Hepatocyte (in vitro differentiated cells): ENCODE results near the gene ALOX15. TPM values are rescaled to one million over a fixed set of nuclear protein-coding genes. Genes with fewer than 3 reads are reported as not detected.

Source experiments
- DNase-seq: peaks from one replicate; pipeline ENCODE4 v3.0.0-alpha.2; 2016; ENCODE audit warnings: low spot score
- H2AFZ ChIP-seq: fragments of 200-600 bp; sonication (generic); 2 replicates; pipeline ENCODE4 v1.6.0; 2016; ENCODE audit warnings: antibody characterized with exemption, mild to moderate bottlenecking
- H3K27ac ChIP-seq: fragments of 200-600 bp; sonication (generic); 2 replicates; pipeline ENCODE4 v1.5.1; 2016; ENCODE audit warnings: mild to moderate bottlenecking
- H3K27me3 ChIP-seq: fragments of 200-600 bp; sonication (generic); 2 replicates; pipeline ENCODE4 v1.6.1; 2016
- H3K36me3 ChIP-seq: fragments of 200-600 bp; sonication (generic); replicated peaks from 2 replicates; pipeline ENCODE4 v1.5.1; 2016; ENCODE audit warnings: low read depth; ENCODE audit not compliant: insufficient read depth
- H3K4me1 ChIP-seq: fragments of 200-600 bp; sonication (generic); 2 replicates; pipeline ENCODE4 v1.5.1; 2016; ENCODE audit warnings: mild to moderate bottlenecking, moderate library complexity; ENCODE audit not compliant: insufficient read depth
- H3K4me2 ChIP-seq: fragments of 200-600 bp; sonication (generic); 2 replicates; pipeline ENCODE4 v1.6.0; 2016
- H3K4me3 ChIP-seq: fragments of 200-600 bp; sonication (generic); 2 replicates; pipeline ENCODE4 v1.5.1; 2016; ENCODE audit warnings: mild to moderate bottlenecking
- H3K79me2 ChIP-seq: fragments of 200-600 bp; sonication (generic); 2 replicates; pipeline ENCODE4 v1.6.0; 2017; ENCODE audit warnings: mild to moderate bottlenecking
- H3K9me2 ChIP-seq: fragments of 200-600 bp; sonication (generic); replicated peaks from 2 replicates; pipeline ENCODE4 v1.6.0; 2017; ENCODE audit warnings: mild to moderate bottlenecking; ENCODE audit not compliant: insufficient read depth
- H3K9me3 ChIP-seq: fragments of 200-600 bp; sonication (generic); 2 replicates; pipeline ENCODE4 v1.5.1; 2016; ENCODE audit warnings: low read depth, mild to moderate bottlenecking
- H4K20me1 ChIP-seq: fragments of 200-600 bp; sonication (generic); 2 replicates; pipeline ENCODE4 v1.6.0; 2016; ENCODE audit warnings: mild to moderate bottlenecking; ENCODE audit not compliant: insufficient read depth, poor library complexity, severe bottlenecking
- EZH2 ChIP-seq: fragments of 200-600 bp; sonication (generic); IDR thresholded peaks from 2 replicates; pipeline ENCODE4 v1.6.1; 2016; ENCODE audit warnings: antibody characterized with exemption, mild to moderate bottlenecking, borderline replicate concordance
- EZH2phosphoT487 ChIP-seq: fragments of 200-600 bp; sonication (generic); IDR thresholded peaks from one replicate; pipeline ENCODE4 v1.6.1; 2018; ENCODE audit warnings: antibody characterized with exemption, mild to moderate bottlenecking, low read depth, moderate library complexity; ENCODE audit not compliant: unreplicated experiment, severe bottlenecking
- WGBS: methylation state at CpG from one replicate; pipeline ENCODE4 v1.1.6; 2016; ENCODE audit warnings: low lambda C conversion rate; ENCODE audit errors: missing lambda C conversion rate; 5-methylcytosine and 5-hydroxymethylcytosine counted together
- polyA plus RNA-seq: library from polyadenylated mRNA; unstranded; fragments of >200 nt; fragmentation: Nextera tagmentation; extraction: Ambion mirVana; gene quantifications from 2 replicates; pipeline ENCODE4 v1.2.1, GENCODE V29; 2016
- total RNA-seq: library from RNA; depleted of rRNA; stranded (reverse); fragments of >200 nt; gene quantifications from 2 replicates; pipeline ENCODE4 v1.2.3, GENCODE V29; 2014
- TF ChIP-seq, protein P1 (sequence below): fragments of 200-600 bp; sonication (generic); IDR thresholded peaks from 2 replicates; pipeline ENCODE4 v1.5.1; 2016; ENCODE audit warnings: antibody characterized with exemption, mild to moderate bottlenecking; ENCODE audit not compliant: poor library complexity

The ALOX15 gene
- total and polyA plus RNA-seq, 2 experiments from 2014 or later: 2.1 to 5.5 TPM

DNA sequence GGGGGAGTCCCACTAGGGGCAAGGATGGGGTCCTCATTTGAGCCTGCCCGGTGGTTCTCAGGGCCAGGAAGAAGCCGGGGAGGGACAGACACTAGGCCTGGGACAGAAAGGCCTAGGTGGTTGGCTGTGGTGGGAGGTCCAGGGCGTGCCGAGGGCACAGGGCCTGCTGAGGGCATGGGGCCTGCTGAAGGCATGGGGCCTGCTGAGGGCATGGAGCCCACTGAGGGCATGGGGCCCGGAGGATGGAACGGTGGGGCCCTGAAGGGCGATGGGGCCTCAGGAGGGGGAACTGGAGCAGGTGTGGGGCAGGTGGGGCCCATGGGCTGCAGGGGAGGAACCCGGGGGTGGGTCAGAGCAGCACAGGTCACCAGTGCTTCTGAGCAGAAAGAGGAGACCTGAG is 31.3 kb upstream of the ALOX15 start:
- H3K79me2 ChIP-seq: no peaks in the 10 kb centered on the region
- no peak for DNase-seq
- no peaks in the 10 kb centered on the region for H4K20me1 ChIP-seq
- no peaks in the 10 kb centered on the region for H3K36me3 ChIP-seq
- H3K9me3 ChIP-seq: no peaks in the 10 kb centered on the region
- no peak overlapping the region for H3K4me2 ChIP-seq
- H3K27me3 ChIP-seq: no peaks in the 10 kb centered on the region
- no peak overlapping the region for H2AFZ ChIP-seq
- H3K4me3 ChIP-seq: no peak overlapping the region
- H3K4me1 ChIP-seq: no peaks in the 10 kb centered on the region
- H3K9me2 ChIP-seq: no peaks in the 10 kb centered on the region
- H3K27ac ChIP-seq: no peak overlapping the region
- WGBS: 98% methylated on average over 7 of the region's 8 CpGs
- no peak for TF ChIP-seq EZH2phosphoT487
- TF ChIP-seq, protein P1, sequence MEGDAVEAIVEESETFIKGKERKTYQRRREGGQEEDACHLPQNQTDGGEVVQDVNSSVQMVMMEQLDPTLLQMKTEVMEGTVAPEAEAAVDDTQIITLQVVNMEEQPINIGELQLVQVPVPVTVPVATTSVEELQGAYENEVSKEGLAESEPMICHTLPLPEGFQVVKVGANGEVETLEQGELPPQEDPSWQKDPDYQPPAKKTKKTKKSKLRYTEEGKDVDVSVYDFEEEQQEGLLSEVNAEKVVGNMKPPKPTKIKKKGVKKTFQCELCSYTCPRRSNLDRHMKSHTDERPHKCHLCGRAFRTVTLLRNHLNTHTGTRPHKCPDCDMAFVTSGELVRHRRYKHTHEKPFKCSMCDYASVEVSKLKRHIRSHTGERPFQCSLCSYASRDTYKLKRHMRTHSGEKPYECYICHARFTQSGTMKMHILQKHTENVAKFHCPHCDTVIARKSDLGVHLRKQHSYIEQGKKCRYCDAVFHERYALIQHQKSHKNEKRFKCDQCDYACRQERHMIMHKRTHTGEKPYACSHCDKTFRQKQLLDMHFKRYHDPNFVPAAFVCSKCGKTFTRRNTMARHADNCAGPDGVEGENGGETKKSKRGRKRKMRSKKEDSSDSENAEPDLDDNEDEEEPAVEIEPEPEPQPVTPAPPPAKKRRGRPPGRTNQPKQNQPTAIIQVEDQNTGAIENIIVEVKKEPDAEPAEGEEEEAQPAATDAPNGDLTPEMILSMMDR: no peak
- no peak for TF ChIP-seq EZH2

- no peak overlapping the region for H2AFZ ChIP-seq
- WGBS: 95% methylated on average over 8 of the region's 9 CpGs
- no peak overlapping the region for H3K4me3 ChIP-seq
- no peaks in the 10 kb centered on the region for H4K20me1 ChIP-seq
- no peak for DNase-seq
- no peaks in the 10 kb centered on the region for H3K79me2 ChIP-seq
- no peaks in the 10 kb centered on the region for H3K36me3 ChIP-seq
- H3K4me1 ChIP-seq: no peaks in the 10 kb centered on the region
- TF ChIP-seq EZH2: no peak
- TF ChIP-seq, protein P1: no peak
- no peak for TF ChIP-seq EZH2phosphoT487
- H3K9me2 ChIP-seq: no peaks in the 10 kb centered on the region
- H3K27me3 ChIP-seq: no peaks in the 10 kb centered on the region
- no peak overlapping the region for H3K4me2 ChIP-seq
- no peak overlapping the region for H3K27ac ChIP-seq
- H3K9me3 ChIP-seq: no peaks in the 10 kb centered on the region
Observed at GRCh38 chr17:4672055-4672630, 30.7 kb upstream of the ALOX15 start.

DNA sequence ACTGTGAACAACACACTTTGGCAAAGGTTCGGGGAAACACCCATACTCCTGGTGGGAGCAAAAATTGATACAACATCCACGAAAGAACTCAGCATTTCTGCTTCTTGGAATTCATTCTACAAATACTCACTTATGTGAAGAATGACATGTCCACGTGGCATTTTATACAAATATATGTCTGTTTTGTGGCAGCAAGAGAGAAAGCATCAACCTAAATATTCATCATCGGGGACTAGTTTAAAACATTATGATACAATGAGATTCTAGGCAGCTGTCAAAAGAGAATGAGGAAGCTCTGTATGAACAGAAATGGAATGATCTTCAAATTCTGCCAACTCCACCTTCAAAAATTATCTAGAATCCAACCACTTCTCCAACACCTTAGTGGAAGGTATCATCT is 25.7 kb upstream of the ALOX15 start:
- no peaks in the 10 kb centered on the region for H4K20me1 ChIP-seq
- H3K36me3 ChIP-seq: no peaks in the 10 kb centered on the region
- no peaks in the 10 kb centered on the region for H3K4me1 ChIP-seq
- no peak for DNase-seq
- H3K9me3 ChIP-seq: no peaks in the 10 kb centered on the region
- H3K27ac ChIP-seq: no peak overlapping the region
- TF ChIP-seq, protein P1: no peak
- TF ChIP-seq EZH2 (no peak), EZH2phosphoT487 (no peak)
- H3K27me3 ChIP-seq: no peaks in the 10 kb centered on the region
- 89% methylated on average over 4 of the region's 4 CpGs for WGBS
- H3K4me2 ChIP-seq: no peak overlapping the region
- no peak overlapping the region for H2AFZ ChIP-seq
- no peak overlapping the region for H3K4me3 ChIP-seq
- no peaks in the 10 kb centered on the region for H3K9me2 ChIP-seq
- no peaks in the 10 kb centered on the region for H3K79me2 ChIP-seq

DNA sequence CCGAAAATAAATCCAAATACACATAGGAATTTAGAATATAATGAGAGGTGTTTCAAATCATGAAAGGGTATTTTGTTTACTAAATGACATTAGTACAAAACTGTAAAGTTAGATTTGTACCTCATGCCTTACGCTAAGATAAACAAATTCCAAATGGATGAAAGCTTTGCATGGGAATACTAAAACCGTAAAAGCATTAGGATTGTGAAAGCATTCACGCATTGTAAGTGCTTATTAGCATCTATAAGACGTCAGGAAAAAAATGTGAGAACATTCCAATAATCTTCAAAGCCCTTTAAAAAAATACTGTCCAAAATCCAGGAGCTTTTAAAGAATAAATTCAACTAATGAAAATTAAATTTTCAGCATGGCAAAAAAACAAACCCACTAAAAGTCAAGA is 24.8 kb upstream of the ALOX15 start:
- no peak for DNase-seq
- Histone ChIP-seq H4K20me1 (no peaks in the 10 kb centered on the region), H3K27ac (no peak overlapping the region)

More for the DNA sequence above, 24.8 kb upstream of the ALOX15 start:
- H3K4me1 ChIP-seq: no peaks in the 10 kb centered on the region
- H3K9me3 ChIP-seq: no peaks in the 10 kb centered on the region
- no peaks in the 10 kb centered on the region for H3K27me3 ChIP-seq
- no peak for TF ChIP-seq EZH2
- no peak for TF ChIP-seq EZH2phosphoT487
- TF ChIP-seq, protein P1: no peak
- no peak overlapping the region for H3K4me3 ChIP-seq
- H3K79me2 ChIP-seq: no peaks in the 10 kb centered on the region
- no peak overlapping the region for H3K4me2 ChIP-seq
- 70% methylated on average over 5 of the region's 5 CpGs for WGBS
- no peaks in the 10 kb centered on the region for H3K36me3 ChIP-seq
- no peaks in the 10 kb centered on the region for H3K9me2 ChIP-seq
- H2AFZ ChIP-seq: no peak overlapping the region
